Caco-2 (cell line): ENCODE measurements around the gene GMPR. TPM values are rescaled to one million over a fixed set of nuclear protein-coding genes. Genes with fewer than 3 reads are reported as not detected.

Source experiments
- BruUV-seq: library from RNA; stranded (reverse); fragments of 400-500 nt; replicated peaks from 2 replicates; lab custom pipeline; 2021; lab: Mats Ljungman, UMichigan
- CTCF ChIA-PET: fragments of 300-600 bp; sonication (Branson Sonifier 250); formaldehyde crosslinking; loops from one replicate; lab custom pipeline; 2022; ENCODE audit warnings: antibody characterized with exemption; lab: Charles Lee
- POLR2A ChIA-PET: fragments of 300-600 bp; sonication (Branson Sonifier 250); formaldehyde crosslinking; loops from one replicate; lab custom pipeline; 2022; ENCODE audit warnings: antibody characterized with exemption; lab: Charles Lee
- DNase-seq, 2 experiments: peaks; one replicate each; pipeline versions ENCODE4 v3.0.0 to v3.0.0-alpha.2; 2020 to 2022
- H3K27me3 ChIP-seq: replicated peaks from 2 replicates; pipeline ENCODE4 v1.6.0; 2011; ENCODE audit warnings: low read length; ENCODE audit not compliant: control insufficient read depth, insufficient read depth
- H3K36me3 ChIP-seq: 2 replicates; pipeline ENCODE4 v1.5.1; 2011; ENCODE audit warnings: low read length; ENCODE audit not compliant: control insufficient read depth, insufficient read depth
- H3K4me1 ChIP-seq: fragments of 250-450 bp; sonication (Bioruptor Pico); 2 replicates; pipeline ENCODE4 v1.5.1; 2020; ENCODE audit warnings: mild to moderate bottlenecking
- H3K4me3 ChIP-seq: 2 replicates; pipeline ENCODE4 v1.5.1; 2011; ENCODE audit warnings: low read depth, mild to moderate bottlenecking, control low read depth, low read length
- H3K9me3 ChIP-seq: fragments of 250-450 bp; sonication (Bioruptor Pico); 2 replicates; pipeline ENCODE4 v1.5.1; 2020; ENCODE audit warnings: mild to moderate bottlenecking, moderate library complexity
- H3K27ac Mint-ChIP-seq: one replicate; pipeline ENCODE4 v1.8.0; 2022; ENCODE audit warnings: mixed read lengths; ENCODE audit not compliant: unreplicated experiment
- H3K27me3 Mint-ChIP-seq: one replicate; pipeline ENCODE4 v1.8.0; 2022; ENCODE audit warnings: mixed read lengths; ENCODE audit not compliant: insufficient read depth, unreplicated experiment
- H3K36me3 Mint-ChIP-seq: one replicate; pipeline ENCODE4 v1.8.0; 2022; ENCODE audit warnings: mild to moderate bottlenecking, mixed read lengths; ENCODE audit not compliant: insufficient read depth, unreplicated experiment
- H3K4me1 Mint-ChIP-seq: one replicate; pipeline ENCODE4 v1.8.0; 2022; ENCODE audit warnings: low read depth, mixed read lengths; ENCODE audit not compliant: unreplicated experiment
- H3K4me3 Mint-ChIP-seq: one replicate; pipeline ENCODE4 v1.8.0; 2022; ENCODE audit warnings: mild to moderate bottlenecking, moderate library complexity, mixed read lengths; ENCODE audit not compliant: unreplicated experiment
- H3K9me3 Mint-ChIP-seq: one replicate; pipeline ENCODE4 v1.8.0; 2022; ENCODE audit warnings: mixed read lengths; ENCODE audit not compliant: unreplicated experiment
- intact Hi-C: fragments of 100-400 bp; cut with micrococcal nuclease; formaldehyde crosslinking; loops from one replicate; pipeline ENCODE4 v1.10.0; 2022; ENCODE audit not compliant: unreplicated experiment
- total RNA-seq: library from RNA; stranded (reverse); gene quantifications from 2 replicates; pipeline ENCODE4 v1.2.3, GENCODE V29; 2022
- TF ChIP-seq, protein P1 (sequence below), 2 experiments: fragments of 200-600 bp in 1 of 2; IDR thresholded peaks; 1 replicate in 1 of 2; 2 replicates in 1 of 2; pipeline versions ENCODE4 v1.5.1 to v1.8.0; 2011 to 2022; ENCODE audit warnings: antibody characterized with exemption in 1 of 2, control low read depth in 1 of 2, inconsistent platforms in 1 of 2, low read depth in 1 of 2, low read length in 1 of 2, mild to moderate bottlenecking in 1 of 2, moderate library complexity in 1 of 2; ENCODE audit not compliant: insufficient read depth in 1 of 2, severe bottlenecking in 1 of 2, unreplicated experiment in 1 of 2

GMPR gene
- total RNA-seq, 1 experiment from 2014 or later, result 1.3 TPM

DNA sequence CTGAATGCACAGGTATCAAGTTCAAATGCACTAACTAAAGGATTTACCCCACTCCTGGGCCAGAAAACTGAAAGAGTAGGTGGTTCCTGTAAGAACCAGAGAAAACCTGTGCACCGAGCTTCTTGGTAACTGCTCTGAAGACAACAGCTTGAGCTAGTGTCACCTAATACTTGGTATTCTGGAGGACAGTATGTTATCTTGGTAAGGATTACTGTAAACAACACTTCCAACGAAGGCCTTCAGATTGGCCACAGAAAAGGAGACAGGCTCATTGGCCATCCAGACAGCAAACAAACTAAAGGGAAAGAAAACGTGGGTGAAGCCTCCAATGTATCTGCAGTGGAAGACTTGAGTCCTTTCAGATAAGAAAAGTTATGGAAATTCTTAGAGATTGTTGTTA lies 61.5 kb downstream of the GMPR start:
- no peaks in the 10 kb centered on the region for H3K27me3 ChIP-seq
- no peaks in the 10 kb centered on the region for H3K4me1 ChIP-seq
- intact Hi-C loops, result no loop called here
- no TSS peak for BruUV-seq
- no peaks in the 10 kb centered on the region for H3K27me3 Mint-ChIP-seq
- H3K27ac Mint-ChIP-seq, result no peak overlapping the region
- H3K9me3 ChIP-seq, result no peaks in the 10 kb centered on the region
- no peaks in the 10 kb centered on the region for H3K9me3 Mint-ChIP-seq
- H3K4me1 Mint-ChIP-seq, result no peaks in the 10 kb centered on the region
- no peak overlapping the region for H3K4me3 Mint-ChIP-seq
- POLR2A ChIA-PET, result no interaction called here
- H3K4me3 ChIP-seq, result no peak overlapping the region
- DNase-seq, result no peak
- CTCF ChIA-PET, result no interaction called here
- no peaks in the 10 kb centered on the region for H3K36me3 ChIP-seq
- TF ChIP-seq, protein P1, sequence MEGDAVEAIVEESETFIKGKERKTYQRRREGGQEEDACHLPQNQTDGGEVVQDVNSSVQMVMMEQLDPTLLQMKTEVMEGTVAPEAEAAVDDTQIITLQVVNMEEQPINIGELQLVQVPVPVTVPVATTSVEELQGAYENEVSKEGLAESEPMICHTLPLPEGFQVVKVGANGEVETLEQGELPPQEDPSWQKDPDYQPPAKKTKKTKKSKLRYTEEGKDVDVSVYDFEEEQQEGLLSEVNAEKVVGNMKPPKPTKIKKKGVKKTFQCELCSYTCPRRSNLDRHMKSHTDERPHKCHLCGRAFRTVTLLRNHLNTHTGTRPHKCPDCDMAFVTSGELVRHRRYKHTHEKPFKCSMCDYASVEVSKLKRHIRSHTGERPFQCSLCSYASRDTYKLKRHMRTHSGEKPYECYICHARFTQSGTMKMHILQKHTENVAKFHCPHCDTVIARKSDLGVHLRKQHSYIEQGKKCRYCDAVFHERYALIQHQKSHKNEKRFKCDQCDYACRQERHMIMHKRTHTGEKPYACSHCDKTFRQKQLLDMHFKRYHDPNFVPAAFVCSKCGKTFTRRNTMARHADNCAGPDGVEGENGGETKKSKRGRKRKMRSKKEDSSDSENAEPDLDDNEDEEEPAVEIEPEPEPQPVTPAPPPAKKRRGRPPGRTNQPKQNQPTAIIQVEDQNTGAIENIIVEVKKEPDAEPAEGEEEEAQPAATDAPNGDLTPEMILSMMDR (IDR thresholded peaks at IDR 0.05; ENCODE audit: insufficient read depth in 1 of 2, low read depth in 1 of 2, low read length in 1 of 2, severe bottlenecking in 1 of 2, unreplicated experiment in 1 of 2), result no peak
- no peaks in the 10 kb centered on the region for H3K36me3 Mint-ChIP-seq

DNA sequence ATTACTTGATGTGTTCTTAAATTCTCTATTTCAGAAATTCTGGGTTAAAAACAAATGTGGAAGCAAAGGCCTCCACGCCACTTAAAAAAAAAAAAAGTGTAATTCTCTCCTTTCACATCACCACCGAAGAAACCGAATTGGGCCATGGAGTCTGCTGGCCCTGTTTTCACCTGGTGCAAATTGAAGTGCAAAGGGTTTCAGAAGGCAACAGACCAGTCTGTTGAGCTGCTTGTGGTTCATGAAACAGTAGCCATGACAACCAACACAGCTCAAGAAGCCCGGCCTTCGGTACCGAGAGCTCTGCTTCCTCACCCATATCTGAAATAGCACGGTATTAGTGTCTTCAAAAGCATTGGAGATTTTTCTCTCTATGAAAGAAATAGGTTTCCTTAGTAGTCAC lies 63.1 kb downstream of the GMPR start:
- intact Hi-C loops, result no loop called here
- Mint-ChIP-seq H3K4me3 (no peak overlapping the region), H3K27ac (no peak overlapping the region), H3K27me3 (no peaks in the 10 kb centered on the region), H3K36me3 (no peaks in the 10 kb centered on the region), H3K9me3 (no peaks in the 10 kb centered on the region), H3K4me1 (no peaks in the 10 kb centered on the region)
- no TSS peak for BruUV-seq
- POLR2A ChIA-PET, result no interaction called here
- H3K9me3 ChIP-seq, result no peaks in the 10 kb centered on the region
- H3K4me3 ChIP-seq, result no peak overlapping the region
- H3K27me3 ChIP-seq, result no peaks in the 10 kb centered on the region
- no peak for DNase-seq
- H3K4me1 ChIP-seq, result no peaks in the 10 kb centered on the region
- CTCF ChIA-PET, result no interaction called here
- H3K36me3 ChIP-seq, result no peaks in the 10 kb centered on the region
- TF ChIP-seq, protein P1 (IDR thresholded peaks at IDR 0.05; ENCODE audit: insufficient read depth in 1 of 2, low read depth in 1 of 2, low read length in 1 of 2, severe bottlenecking in 1 of 2, unreplicated experiment in 1 of 2), result no peak

DNA sequence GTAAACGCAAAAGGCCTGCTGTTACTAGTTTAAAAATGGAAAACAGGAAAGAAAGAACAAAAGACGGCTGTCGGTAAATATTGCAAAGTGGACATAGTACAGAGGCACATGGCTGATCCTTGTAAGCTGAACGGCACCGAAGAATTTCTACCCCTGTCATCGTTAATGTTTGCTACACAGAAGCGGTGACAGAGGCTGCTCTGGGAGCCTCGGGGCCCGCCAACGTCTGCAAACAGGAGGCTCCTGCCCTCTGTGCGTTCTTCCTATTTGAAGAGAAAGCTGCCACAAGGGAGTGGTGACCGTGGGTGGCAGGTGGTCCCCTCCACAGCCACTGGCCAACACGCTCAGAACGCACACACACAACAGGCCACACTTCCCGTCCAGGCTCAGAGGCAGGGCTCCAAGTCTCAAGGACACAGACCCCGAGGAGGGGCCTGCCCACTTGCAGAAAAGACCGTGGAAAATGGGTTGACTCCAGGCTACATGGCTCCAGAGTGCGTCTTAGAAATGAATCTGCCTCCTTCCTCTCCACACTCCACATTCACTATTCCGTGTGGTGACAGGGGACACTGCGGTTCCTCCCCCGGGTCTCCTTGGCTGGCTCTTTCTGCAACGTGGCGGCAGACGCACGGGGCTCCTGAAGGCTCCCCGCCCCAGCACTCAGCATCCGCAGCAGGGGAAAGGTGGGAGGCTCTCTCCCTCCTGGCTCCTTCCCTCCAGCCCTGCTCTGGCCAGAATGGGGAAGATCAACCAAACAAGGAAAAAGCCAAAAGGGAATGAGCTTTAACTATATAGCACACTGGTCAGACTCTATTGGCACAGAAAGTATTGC lies 64.5 kb downstream of the GMPR start:
- Histone ChIP-seq H3K4me3 (no peak overlapping the region), H3K36me3 (no peaks in the 10 kb centered on the region), H3K4me1 (no peaks in the 10 kb centered on the region), H3K9me3 (no peaks in the 10 kb centered on the region), H3K27me3 (no peaks in the 10 kb centered on the region)
- Mint-ChIP-seq H3K4me1 (no peaks in the 10 kb centered on the region), H3K27me3 (no peaks in the 10 kb centered on the region), H3K4me3 (no peak overlapping the region), H3K9me3 (no peaks in the 10 kb centered on the region), H3K27ac (no peak overlapping the region), H3K36me3 (no peaks in the 10 kb centered on the region)
- no TSS peak for BruUV-seq
- intact Hi-C loops, result no loop called here
- no peak for DNase-seq
- TF ChIP-seq, protein P1 (IDR thresholded peaks at IDR 0.05; ENCODE audit: insufficient read depth in 1 of 2, low read depth in 1 of 2, low read length in 1 of 2, severe bottlenecking in 1 of 2, unreplicated experiment in 1 of 2), result no peak
- POLR2A ChIA-PET, result no interaction called here
- CTCF ChIA-PET, result no interaction called here
